ENCODE data around the gene AZIN2.

DNA sequence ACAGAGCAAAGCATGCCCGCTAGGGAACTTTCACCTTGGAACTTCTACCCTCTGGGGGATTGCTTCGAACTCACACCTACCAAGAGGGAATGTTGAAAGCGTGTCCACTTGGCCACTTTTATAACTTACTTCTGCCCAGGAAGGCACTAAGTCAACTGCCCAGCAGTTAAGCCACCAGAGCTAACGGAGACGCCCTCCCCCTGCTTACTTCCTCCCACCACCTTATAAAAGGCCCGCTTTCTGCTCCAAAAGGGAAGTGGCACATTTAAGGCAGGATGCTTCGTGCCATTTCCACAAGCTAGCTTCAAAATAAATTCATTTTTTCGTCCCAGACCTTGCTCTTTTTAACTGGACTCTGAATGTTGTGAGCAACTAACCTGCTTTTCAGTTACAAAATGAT lies 41.1 kb upstream of the AZIN2 start:
- no peak for TF ChIP-seq ZBTB4 (CRISPR knock-in tag; IDR thresholded peaks at IDR 0.05)
- no peak for TF ChIP-seq CTCF (IDR thresholded peaks at IDR 0.05 in 2 of 3, conservative IDR thresholded peaks at IDR 0.05 in 1 of 3; ENCODE audit: control insufficient read depth in 2 of 3, extremely low read depth in 1 of 3, insufficient read depth in 1 of 3, low read depth in 3 of 3, low read length in 3 of 3)
